Activated naive CD4-positive, alpha-beta T cell treated with anti-CD3 and anti-CD28 coated beads, Interleukin-2, amount 50 U/mL, for 16 hours (primary cell): ENCODE results near the gene DNMT1.
"Not testable (repeated sequence)": the region's sequence is repeated elsewhere in the genome, so short reads cannot be mapped to it uniquely, and the experiment has no call there.

ENCODE experiments used
- DNase-seq: peaks from one replicate; pipeline ENCODE4 v3.0.0-alpha.2; 2020

The DNMT1 gene

DNA sequence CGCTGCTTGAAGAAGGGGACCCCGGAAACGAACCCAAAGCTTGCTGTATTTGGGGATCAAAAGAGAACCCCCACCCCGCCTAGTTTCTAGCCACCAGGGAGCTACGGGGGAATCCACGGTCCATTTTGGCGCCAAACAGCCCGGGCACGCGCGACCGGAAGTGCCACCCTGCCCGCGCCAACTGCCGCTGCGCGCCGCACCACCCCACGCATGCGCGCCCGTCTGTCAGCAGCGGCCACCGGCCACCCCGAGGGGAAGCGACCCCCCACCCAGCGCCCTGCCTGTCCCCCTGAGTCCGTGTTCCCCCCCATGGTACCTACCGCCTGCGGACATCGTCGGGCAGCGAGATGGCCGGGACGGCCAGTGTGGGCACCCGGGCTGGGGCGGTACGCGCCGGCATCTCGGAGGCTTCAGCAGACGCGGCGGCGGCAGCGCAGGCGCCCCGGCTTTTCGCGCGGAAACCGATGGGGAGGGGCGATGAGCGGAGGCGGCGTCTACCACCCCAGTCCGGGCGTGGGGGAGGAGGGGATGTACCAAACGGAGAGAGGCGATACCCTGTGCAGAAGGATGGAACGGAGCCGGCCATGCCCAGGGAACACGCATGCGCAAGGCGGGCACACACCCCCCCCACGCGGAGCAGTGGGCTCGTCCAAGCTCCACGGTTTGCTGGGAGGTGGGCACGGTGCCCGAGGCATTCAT, at the start of gene DNMT1:
TSS of gene DNMT1 (minus strand) at position 454 of the 699 bp plus-strand sequence. CDS start at position 400, 54 bp downstream.
- peak; percentile 98 for DNase-seq

DNA sequence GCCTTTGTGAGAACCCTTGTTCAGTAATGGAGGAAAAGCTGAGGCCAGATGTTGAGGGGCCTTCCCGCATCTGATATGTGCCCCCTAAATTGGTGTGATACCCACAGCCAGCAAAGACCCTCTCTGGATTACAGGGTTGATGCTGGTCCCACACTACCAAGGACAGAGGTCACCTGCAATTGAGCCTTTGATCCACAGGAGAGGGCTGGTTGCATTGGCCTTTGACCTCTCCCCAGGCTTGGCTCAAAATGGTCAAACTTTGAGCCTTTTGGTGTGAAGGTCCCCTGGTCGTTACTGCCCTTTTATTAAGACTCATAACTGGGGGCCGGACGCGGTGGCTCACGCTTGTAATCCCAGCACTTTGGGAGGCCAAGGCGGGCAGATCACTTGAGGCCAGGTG, 48.9 kb upstream of the DNMT1 start:
- DNase-seq: no peak

DNA sequence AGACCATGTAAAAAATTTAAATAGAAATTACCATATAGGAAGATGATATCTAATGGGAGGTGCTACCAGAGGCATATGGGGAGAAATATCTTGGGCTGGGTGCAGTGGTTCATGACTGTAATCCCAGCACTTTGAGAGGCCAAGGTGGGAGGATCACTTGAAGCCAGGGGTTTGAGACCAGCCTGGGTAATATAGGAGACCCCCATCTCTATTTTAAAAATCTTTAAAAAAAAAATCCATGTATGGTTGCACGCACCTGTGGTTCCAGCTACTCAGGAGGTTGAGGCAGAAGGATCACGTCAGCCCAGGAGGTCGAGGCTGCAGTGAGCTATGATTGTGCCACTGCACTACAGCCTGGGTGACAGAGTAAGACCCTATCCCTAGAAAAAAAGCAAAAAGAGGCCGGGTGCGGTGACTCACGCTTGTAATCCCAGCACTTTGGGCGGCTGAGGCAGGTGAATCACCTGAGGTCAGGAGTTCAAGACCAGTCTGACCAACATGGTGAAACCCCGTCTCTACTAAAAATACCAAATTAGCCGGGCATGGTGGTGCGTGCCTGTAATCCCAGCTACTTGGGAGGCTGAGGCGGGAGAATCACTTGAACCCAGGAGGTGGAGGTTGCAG, 47.2 kb upstream of the DNMT1 start:
- DNase-seq: not testable (repeated sequence)

DNA sequence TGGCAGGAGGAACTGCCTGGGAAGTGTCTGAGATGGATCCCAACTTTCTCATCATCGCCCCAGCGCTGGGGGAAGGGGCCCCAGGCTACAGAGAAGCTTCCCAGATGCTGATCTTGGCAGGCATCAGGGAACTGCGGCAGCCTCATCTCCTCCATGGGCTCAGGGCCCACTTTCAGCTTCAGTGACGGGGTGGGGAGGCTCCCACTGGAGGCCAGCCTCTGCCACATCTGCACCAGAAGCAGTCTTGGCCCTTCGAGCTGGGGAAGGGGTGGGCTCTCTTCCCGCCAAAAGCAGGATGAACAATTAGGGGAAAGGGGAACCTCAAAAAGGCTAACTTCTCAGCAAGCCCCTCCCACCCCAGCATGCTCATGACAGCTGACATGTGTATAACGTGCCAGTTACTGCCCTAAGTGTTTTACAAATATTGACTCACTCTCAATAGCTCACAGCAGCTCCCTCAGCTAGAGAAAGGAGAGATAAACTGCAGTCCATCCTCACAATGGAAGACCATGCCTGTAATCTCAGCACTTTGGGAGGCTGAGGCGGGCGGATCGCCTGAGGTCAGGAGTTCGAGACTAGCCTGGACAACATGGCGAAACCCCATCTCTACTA, 43.5 kb upstream of the DNMT1 start:
- no peak for DNase-seq

DNA sequence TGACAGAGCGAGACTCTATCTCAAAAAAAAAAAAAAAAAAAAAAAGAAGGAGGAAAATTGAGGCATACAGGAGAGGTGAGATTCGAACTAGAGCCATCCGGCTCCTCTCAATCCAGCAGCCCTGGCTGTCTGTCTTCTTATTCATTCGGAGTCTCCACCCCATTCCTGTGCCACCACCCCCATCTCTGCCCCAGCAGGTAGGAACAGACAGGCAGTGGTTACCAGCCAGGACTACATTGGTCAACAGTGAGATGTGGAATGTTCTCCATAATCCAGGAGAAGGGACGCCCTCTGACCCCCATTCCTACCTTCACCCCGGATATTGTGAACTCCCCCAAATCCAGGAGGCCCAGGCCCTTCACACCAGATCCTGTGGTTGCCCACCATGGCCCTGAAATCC, 42.9 kb upstream of the DNMT1 start:
- DNase-seq: no peak

DNA sequence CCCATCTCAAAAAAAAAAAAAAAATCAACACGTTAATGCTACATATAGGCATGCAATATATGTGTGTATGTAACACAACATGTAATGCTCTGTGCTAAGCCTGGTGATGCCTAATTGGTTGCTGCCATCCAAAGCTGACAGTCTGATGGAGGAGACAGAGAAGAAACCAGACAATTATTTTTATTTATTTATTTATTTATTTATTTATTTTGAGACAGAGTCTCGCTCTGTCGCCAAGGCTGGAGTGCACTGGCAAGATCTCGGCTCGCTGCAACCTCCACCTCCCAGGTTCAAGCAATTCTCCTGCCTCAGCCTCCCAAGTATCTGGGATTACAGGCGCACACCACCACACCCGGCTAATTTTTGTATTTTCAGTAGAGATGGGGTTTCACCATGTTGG, 40.7 kb upstream of the DNMT1 start:
- not testable (repeated sequence) for DNase-seq

DNA sequence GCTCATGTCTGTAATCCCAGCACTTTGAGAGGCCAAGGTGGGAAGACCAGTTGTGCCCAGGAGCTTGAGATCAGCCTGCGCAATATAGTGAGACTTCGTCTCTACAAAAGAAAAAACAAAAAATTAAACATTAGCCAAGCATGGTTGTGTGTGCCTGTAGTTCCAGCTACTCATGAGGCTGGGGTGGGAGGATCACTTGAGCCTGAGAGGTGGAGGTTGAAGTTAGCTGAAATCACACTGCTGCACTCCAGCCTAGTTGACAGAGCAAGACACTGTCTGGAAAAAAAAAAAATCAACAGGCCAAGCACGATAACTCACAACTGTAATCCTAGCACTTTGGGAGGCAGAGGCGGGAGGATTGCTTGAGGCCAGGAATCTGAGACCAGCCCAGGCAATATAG, 40.2 kb upstream of the DNMT1 start:
- no peak for DNase-seq

DNA sequence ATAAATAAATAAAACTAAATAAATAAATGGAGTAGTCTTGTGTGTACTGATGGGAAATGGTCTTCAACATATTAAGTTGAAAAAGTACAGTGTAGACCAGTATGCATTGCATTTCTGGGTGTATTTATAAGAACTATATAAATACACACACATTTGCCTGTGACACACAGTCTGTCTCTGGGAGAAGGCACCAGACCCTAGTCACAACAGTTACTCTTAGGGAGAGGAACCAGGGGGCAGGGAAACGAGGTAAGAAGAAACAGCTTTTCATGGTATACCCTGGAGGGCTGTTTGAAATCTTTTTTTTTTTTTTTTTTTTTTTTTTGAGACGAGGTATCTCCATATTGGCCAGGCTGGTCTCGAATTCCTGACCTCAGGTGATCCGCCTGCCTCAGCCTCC, 39.2 kb upstream of the DNMT1 start:
- DNase-seq: no peak

DNA sequence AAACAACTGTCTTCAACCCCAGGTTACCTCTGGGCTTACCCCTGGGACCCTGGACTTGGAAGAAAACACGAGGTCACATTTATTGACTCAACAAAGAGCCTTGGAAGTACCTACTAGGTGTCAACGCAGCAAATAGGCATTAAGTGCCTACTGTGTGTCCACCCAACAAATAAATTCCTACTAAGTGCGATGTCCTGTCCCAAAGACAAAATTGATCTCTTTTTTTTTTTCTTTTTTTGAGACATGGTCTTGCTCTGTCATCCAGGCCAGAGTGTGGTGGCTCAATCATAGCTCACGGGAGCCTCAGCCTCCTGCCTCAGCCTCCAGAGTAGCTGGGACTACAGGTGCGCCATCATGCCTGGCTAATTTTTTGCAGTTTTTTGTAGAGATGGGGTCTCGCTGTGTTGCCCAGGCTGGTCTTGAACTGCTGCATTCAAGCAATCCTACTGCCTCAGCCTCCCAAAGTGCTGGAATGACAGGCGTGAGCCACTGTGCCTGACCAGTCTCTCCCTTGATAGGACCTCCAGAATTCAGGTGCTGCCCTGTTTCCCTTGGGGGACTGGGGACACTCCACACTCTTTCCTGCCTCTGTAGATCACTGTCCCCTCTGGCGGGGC, 37.0 kb upstream of the DNMT1 start:
- DNase-seq: no peak

DNA sequence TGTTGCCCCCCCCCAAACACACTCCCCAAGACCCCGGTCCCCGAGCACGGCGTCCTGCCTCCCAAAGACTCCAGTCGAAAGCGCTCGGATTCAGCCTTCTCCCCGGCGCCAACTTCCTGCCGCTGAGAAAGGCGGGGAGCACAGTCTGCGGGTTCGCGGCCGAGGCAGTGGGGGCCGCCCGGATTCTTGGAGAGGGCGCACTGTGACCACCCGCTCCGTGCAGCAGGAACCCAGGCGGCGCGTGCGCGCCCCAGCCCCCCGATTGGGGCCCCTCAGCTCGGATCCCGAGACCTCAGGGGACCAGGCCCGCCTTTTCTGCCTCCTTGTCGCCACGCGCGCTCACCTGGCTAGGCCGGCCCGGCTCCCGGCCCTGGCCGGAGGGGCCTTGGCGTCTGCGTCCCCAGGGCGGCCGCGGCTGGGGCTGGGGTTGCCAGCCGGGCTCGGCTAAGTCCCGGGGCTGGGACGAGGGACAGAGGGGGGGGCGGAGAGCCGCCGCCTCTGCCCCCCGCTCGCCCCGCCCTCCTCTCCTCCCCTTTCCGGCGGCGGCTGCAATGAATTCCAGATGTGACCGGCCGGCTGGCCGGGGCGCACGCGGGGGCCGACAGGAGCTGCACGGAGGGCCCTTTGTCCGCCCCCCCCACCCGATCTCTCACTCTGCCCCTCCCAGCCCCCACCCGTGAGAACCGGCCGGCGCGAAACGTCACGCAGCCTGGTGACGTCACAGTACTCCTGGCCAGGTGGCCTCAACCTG, 36.3 kb upstream of the DNMT1 start, which contains the start of gene S1PR2:
TSS of gene S1PR2 (minus strand) at position 471 of the 751 bp plus-strand sequence. CDS start 6,426 bp downstream, outside the sequence.
- peak; percentile 71 for DNase-seq

DNA sequence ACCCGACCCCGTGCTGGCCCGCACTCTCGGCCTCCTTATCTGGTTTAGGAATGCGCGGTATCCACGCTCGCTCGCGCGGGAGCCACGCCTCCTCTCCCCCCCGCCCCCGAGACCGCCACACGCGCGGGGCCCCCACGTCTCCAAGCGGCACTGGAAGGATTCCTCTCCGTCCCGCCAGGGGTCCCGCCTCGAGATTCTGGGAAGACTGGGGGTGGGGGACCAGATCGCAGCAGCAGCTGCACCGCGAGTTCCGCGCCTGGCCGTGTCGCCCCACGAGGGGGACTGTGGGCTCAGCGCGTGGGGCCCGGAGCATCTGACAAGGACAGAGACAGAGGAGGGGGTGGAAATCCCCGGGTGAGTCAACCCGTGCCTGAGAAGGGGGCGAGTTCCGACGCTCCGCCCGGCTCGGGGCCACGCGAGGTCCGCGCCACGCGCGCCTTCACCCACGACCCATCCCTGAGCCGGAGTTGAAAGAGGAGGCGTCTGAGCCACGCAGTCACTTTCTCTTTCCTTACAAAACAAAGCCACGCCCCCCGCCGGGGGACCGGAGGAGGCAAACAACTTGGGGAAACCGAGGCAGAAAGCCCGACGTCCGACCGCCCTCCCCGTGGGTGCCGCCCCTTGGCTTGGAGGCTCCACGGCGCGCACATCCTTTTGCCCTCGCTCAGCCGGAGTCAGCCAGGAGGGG, 35.6 kb upstream of the DNMT1 start:
- DNase-seq: peak; percentile 79

DNA sequence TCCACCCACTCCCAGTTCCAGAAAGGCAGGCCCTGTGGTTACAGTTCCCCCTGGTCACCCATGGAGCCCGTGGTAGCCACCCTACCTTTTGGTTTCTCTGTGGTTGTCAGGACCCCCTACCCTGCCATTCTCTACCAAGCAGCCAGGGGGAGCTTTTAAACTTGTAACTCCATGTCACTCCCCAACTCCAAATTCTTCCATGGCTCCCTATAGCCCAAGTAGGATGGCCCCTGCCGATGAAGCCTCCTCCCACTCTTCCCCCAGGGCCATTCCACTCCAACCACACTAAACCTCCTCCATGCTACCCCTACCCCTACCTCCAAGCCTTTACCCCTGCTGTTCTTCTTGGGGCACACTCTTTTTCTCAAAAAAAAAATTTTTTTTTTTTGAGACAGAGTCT, 34.2 kb upstream of the DNMT1 start:
- peak; percentile 41 for DNase-seq

DNA sequence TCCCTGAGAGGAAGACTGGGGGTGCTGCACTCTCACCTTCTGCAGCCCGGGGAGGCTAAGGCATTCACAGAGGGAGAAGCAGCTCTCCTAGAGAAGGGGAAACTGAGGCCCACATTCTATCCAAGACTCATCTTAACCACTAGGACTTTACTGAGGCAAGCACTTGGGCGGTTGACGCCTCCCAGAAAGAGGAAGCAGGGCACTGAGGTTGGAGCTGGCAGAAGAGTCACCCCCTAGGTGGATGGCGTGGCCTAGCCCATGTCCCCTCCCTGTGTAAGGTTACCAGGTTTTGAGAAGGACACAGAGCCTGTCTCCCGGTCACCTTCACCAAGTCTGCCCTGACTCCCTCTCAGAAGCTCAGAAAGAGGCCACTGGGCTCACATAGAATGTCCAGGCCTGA, 33.6 kb upstream of the DNMT1 start:
- DNase-seq: no peak

DNA sequence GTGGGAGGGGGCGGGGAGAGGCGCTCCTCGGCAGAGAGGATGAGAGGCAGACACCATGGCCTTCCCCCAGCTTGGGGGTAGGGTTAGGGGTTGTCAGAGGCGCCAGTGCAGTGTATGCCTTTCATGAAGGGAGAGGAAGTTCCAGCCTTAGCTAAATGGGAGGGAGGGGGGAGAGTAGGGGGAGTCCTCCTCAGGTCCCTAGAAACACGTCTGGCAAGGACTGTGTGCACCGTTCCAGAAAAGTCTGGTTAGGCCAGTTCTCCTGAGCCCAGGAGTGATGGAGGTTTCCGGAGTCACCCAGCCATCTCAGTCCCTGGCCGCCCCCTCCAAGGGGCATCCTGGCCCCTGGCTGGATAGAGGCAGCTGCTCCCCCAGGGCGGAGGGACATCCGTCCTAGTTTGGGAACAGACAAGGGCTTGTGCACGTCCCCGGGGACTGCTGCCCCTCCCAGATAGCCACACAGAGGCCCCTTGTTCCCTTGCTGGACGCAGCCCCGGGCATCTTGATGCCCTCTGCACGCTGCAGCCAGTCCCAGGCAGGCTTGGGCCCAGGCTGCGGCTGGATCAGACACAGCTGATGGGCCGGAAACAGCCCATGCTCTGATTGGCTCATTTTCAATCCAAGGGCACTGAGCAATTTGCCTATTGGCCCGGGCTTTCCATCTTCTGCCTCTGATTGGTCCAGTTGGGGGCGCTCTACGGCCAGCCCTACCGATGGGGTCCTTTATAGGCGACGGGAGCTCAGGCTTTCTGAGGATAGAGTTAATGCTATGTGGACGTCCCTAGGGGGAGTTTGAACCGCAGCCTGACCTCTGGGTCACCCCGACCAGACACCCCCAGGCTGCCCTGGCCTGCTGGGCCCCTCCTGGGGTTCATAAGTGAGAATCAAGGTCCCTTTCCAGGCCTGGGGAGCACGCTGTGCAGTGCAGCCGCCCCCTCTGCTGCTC, 32.5 kb upstream of the DNMT1 start:
- DNase-seq: no peak

DNA sequence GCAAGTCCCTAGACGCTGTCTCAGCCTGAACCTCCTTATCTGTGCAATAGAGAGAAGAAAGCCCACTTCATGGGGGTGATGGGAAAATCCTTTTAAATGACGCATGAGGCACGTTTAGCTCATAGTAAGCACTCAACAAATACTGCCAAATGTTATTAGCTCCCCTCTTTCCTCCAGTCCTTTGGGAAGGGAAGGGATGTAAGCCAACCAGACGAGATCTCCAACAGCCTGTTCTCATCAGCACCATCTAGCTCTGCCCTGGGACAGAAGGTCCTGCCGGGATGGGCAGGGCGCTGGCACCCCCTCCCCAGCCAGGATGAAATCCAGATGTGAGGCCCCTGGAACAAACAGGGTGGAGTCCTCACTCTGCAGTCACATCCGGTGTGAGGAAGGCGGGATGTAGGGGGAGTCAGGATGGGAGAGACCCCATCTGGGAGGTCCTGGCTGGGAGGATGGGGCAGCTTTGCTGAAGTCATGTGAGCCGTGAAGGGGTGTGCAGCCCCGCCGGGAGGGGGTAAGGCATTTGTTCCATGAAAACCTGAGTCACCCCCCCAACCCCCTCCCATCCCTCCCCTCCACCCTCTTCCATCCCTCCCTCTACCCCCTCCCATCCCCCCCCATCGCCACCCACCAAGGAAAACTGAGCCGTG, 31.7 kb upstream of the DNMT1 start:
- DNase-seq: no peak

DNA sequence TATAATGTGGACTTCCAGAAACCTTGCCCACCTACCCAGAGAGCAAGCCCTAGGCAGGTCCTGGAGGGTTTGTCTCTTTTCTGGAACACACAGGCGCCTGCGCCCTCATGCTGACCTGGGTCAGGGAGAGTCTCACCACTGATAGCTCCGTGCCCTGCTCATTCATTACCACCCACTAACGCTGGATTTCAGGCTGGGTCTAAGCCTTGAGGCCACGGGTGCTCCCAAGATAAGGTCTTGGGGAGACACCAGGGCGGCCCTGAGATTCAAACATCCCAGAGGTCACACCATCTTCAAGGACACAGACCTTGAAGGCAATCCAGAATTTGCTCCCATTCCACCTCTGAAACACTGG, 31.2 kb upstream of the DNMT1 start:
- no peak for DNase-seq

DNA sequence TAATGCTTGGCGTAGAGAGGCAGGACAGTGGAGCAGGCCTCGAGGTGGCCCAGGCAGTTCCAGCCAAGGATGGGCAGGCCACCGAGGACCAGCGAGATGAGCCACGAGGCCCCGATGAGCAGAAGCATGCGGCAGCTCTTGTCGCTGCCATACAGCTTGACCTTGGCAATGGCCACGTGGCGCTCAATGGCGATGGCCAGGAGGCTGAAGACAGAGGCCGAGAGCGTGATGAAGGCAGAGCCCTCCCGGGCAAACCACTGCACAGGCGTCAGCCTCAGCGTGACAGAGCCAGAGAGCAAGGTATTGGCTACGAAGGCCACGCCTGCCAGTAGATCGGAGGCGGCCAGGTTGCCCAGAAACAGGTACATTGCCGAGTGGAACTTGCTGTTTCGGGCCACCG, 29.6 kb upstream of the DNMT1 start:
- DNase-seq: no peak

DNA sequence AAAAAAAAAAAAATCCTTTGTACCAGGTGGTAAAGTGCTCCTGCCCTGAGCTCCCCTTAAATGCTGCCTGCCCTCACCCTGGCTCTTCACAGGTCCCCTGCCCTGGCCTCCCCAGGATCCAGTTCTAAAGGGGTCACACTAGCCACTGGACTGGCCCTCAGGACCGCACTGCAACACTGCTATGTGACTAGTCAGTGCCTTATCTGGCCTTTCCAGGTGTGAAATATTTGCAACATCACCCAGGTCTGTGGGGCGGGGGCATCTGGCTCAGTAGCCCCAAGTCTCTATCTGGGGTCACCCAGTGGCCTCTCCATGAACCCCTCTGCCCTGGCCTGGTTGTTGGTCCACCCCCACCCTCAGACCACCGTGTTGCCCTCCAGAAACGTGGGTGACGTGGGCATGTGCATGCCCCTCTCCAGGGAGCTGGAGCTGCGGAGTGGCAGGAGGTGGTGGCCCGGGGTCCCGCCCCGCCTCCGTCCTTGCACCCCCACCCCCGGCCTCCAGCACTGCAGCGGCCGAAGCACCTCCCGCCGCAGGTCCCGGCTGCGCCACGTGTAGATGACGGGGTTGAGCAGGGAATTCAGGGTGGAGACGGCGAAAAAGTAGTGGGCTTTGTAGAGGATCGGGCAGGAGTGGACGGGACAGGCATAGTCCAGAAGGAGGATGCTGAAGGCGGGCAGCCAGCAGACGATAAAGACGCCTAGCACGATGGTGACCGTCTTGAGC, 28.9 kb upstream of the DNMT1 start:
- no peak for DNase-seq

DNA sequence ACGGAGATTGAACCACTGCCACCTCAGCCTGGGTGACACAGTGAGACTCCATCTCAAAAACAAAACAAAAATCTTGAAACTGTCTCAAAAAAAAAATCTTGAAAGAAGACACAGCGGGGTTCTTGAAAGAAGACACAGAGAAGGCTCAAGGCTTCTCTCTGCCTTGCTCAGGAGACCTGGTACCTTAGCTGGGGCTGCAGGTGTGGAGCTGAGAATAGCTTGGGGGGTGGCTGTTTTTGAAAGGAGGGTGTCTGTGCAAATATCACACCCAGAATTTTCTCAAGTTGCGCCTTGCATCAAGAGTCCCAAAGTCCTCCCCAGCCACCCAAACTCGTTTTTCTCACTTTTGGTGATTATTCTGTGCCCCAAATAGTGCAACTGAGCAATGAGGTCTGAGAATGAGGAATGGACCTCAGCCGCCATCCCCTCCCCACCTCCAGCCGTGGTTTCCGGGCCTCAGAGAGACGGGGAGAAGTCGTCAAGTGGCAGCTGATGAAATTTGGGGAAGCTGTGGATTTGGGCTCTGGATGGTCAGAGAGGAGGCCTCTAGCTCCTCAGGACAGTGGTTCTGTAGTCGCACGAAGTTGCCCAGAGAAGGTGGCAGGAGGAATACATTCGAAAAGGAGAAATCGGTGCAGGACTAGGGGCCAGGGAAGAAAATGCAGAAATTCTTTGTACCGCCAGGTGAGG, 27.6 kb upstream of the DNMT1 start:
- no peak for DNase-seq
